Measurements from ENCODE around the gene MYRF. TPM values are rescaled to one million over a fixed set of nuclear protein-coding genes. Genes with fewer than 3 reads are reported as not detected.

The MYRF gene
- total RNA-seq, 1 donor from 2014 or later: 62.1 TPM

- Mint-ChIP-seq H3K4me1 (ENCODE audit: unreplicated experiment) (peaks cover 16% of the 10 kb centered on the region), H3K9me3 (no peaks in the 10 kb centered on the region), H3K36me3 (peaks cover 33% of the 10 kb centered on the region), H3K27ac (no peak overlapping the region), H3K27me3 (no peaks in the 10 kb centered on the region), H3K4me3 (no peak overlapping the region)
- DNase-seq (ENCODE audit: extremely low spot score, unreplicated experiment): no peak
- no peak for TF ChIP-seq CTCF (conservative IDR thresholded peaks at IDR 0.05)
These were observed 85.1 kb downstream of the MYRF start for GRCh38 chr11:61837411-61838005.

Other genes with a start within 250 kb of the MYRF start
- 3.2 and 10.0 TPM in 2 replicates for gene LRRC10B, start 243.9 kb upstream of the MYRF start, total RNA-seq (ENCODE audit: low replicate concordance)
- gene SYT7, start 171.6 kb upstream of the MYRF start, total RNA-seq (ENCODE audit: low replicate concordance): 26.5 and 37.5 TPM in 2 replicates
- gene DAGLA, start 72.2 kb upstream of the MYRF start, total RNA-seq (ENCODE audit: low replicate concordance): 5.5 and 7.8 TPM in 2 replicates
- gene TMEM258, start 40.0 kb downstream of the MYRF start, total RNA-seq (ENCODE audit: low replicate concordance): 158 and 162 TPM in 2 replicates
- gene FEN1, start 40.3 kb downstream of the MYRF start, total RNA-seq (ENCODE audit: low replicate concordance): 27.7 and 44.6 TPM in 2 replicates
- 34.2 and 90.0 TPM in 2 replicates for gene FADS1, start 64.4 kb downstream of the MYRF start, total RNA-seq (ENCODE audit: low replicate concordance)
- gene FADS2, start 75.7 kb downstream of the MYRF start, total RNA-seq (ENCODE audit: low replicate concordance): 127 and 205 TPM in 2 replicates
- gene FADS3, start 138.9 kb downstream of the MYRF start, total RNA-seq (ENCODE audit: low replicate concordance): 4.4 and 10.0 TPM in 2 replicates
- gene RAB3IL1, start 164.9 kb downstream of the MYRF start, total RNA-seq (ENCODE audit: low replicate concordance): 2.1 and 16.6 TPM in 2 replicates
- gene BEST1, start 197.7 kb downstream of the MYRF start, total RNA-seq (ENCODE audit: low replicate concordance): 0.14 and 0.31 TPM in 2 replicates
- 1,346 and 2,108 TPM in 2 replicates for gene FTH1, start 215.0 kb downstream of the MYRF start, total RNA-seq (ENCODE audit: low replicate concordance)

All from type B pancreatic cell (in vitro differentiated cells).